ENCODE measurements around the gene WDR82.
A peak's percentile ranks its signal among the peaks of the same experiment; 100 is the strongest.

Gene WDR82

GRCh38 chr3:52243791-52244628, 34.4 kb downstream of the WDR82 start:
- intact Hi-C loops (cut with DNase I): no loop called here
- peak in 2 of 10 donors; percentile 14 to 78 for DNase-seq

- no peak for DNase-seq
- intact Hi-C loops (cut with DNase I): no loop called here
Measured at GRCh38 chr3:52242039-52242438, 36.4 kb downstream of the WDR82 start.

- intact Hi-C loops (cut with DNase I): no loop called here
- no peak for DNase-seq
Measured at GRCh38 chr3:52240886-52241370, 37.5 kb downstream of the WDR82 start.

GRCh38 chr3:52240059-52240885, 38.2 kb downstream of the WDR82 start:
- DNase-seq: peak in 5 of 10 donors; percentile 52 to 94 (median 65)
- intact Hi-C loops (cut with DNase I): no loop called here

GRCh38 chr3:52238761-52239701, 39.4 kb downstream of the WDR82 start, which contains the start of gene TWF2:
Gene TWF2 (minus strand): TSS chr3:52239158. CDS start chr3:52239016, 142 bp downstream.
- peak; percentile 66 to 98 (median 83) for DNase-seq
- intact Hi-C loops (cut with DNase I): loop anchor here (2.0 kb wide), 1 partner anchor 40 kb away; the partner anchor contains the start of gene WDR82

GRCh38 chr3:52238193-52238760, 40.2 kb downstream of the WDR82 start:
- peak in 2 of 10 donors; percentile 21 to 44 for DNase-seq
- intact Hi-C loops (cut with DNase I): loop anchor here (2.0 kb wide), 1 partner anchor 41 kb away; the partner anchor contains the start of gene WDR82

- intact Hi-C loops (cut with DNase I): loop anchor here (2.0 kb wide), 1 partner anchor 41 kb away; the partner anchor contains the start of gene WDR82
- DNase-seq: peak in 9 of 10 donors; percentile 47 to 95 (median 65)
Measured at GRCh38 chr3:52237657-52238172, 40.7 kb downstream of the WDR82 start.

GRCh38 chr3:52237006-52237656, 41.3 kb downstream of the WDR82 start:
- DNase-seq: peak in 1 of 10 donors; percentile 42
- intact Hi-C loops (cut with DNase I): no loop called here

- DNase-seq: peak in 1 of 10 donors; percentile 50
- intact Hi-C loops (cut with DNase I): no loop called here
Measured at GRCh38 chr3:52236424-52236886, 42.0 kb downstream of the WDR82 start.

- peak in 2 of 10 donors; percentile 77 for DNase-seq
- intact Hi-C loops (cut with DNase I): loop anchor here (5.0 kb wide), 1 partner anchor 103 kb away; no protein-coding TSS in a partner anchor
Measured at GRCh38 chr3:52234516-52235447, 43.7 kb downstream of the WDR82 start.

- intact Hi-C loops (cut with DNase I): loop anchor here (5.0 kb wide), 1 partner anchor 103 kb away; no protein-coding TSS in a partner anchor
- DNase-seq: peak in 4 of 10 donors; percentile 55 to 91 (median 88)
Measured at GRCh38 chr3:52233968-52234367, 44.5 kb downstream of the WDR82 start.

- peak in 2 of 10 donors; percentile 75 to 78 for DNase-seq
- intact Hi-C loops (cut with DNase I): loop anchor here (5.0 kb wide), 1 partner anchor 104 kb away; no protein-coding TSS in a partner anchor
Measured at GRCh38 chr3:52233108-52233591, 45.3 kb downstream of the WDR82 start.

- peak in 2 of 10 donors; percentile 76 to 77 for DNase-seq
Measured at GRCh38 chr3:52232279-52233107, 46.0 kb downstream of the WDR82 start.

GRCh38 chr3:52231502-52232278, 46.8 kb downstream of the WDR82 start:
- intact Hi-C loops (cut with DNase I): loop anchor here (5.0 kb wide), 1 partner anchor 106 kb away; no protein-coding TSS in a partner anchor
- DNase-seq: peak in 6 of 10 donors; percentile 51 to 94 (median 74)

More at GRCh38 chr3:52232279-52233107, 46.0 kb downstream of the WDR82 start:
- intact Hi-C loops (cut with DNase I): loop anchor here (5.0 kb wide), 1 partner anchor 105 kb away; no protein-coding TSS in a partner anchor
